Left lobe of liver (tissue), 2 donors: ENCODE measurements around the gene MTCH2. TPM values are rescaled to one million over a fixed set of nuclear protein-coding genes. Genes with fewer than 3 reads are reported as not detected.
"Not testable (repeated sequence)": the region's sequence is repeated elsewhere in the genome, so short reads cannot be mapped to it uniquely, and the experiment has no call there.

Source experiments
- ATAC-seq: fragments of 200-7000 bp; cut with Tn5 transposase; one replicate; pipeline ENCODE4 v1.9.1; 2020; ENCODE audit warnings: mild to moderate bottlenecking, moderate library complexity
- DNase-seq: peaks from one replicate; pipeline ENCODE4 v3.0.0-alpha.2; 2020; ENCODE audit warnings: low spot score
- total RNA-seq: library from RNA; stranded (reverse); gene quantifications from one replicate; pipeline ENCODE4 v1.2.1, GENCODE V29; 2021
- donor health status: DM: no; HTN: no; CAD: no; lungs with moderate emphysema.
- donor health status: DM: no; HTN: yes; CAD: no.

MTCH2 gene
- total RNA-seq, 1 donor from 2014 or later: 150 TPM

DNA sequence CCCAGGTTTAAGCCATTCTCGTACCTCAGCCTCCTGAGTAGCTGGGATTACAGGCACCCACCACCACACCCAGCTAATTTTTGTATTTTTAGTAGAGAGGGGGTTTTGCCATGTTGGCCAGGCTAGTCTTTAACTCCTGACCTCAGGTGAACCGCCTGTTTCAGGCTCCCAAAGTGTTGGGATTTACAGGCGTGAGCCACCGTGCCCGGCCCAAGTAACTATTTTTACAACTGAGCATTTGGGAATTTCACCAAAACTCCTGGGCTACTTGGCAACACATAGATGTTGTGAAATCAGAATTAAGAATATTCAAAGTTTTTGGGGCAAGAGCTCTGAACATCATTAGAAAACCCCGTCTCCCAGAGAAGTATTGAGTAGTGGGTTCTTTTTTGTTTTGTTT lies 1.9 kb downstream of the MTCH2 start:
- ATAC-seq: peak; percentile 3

DNA sequence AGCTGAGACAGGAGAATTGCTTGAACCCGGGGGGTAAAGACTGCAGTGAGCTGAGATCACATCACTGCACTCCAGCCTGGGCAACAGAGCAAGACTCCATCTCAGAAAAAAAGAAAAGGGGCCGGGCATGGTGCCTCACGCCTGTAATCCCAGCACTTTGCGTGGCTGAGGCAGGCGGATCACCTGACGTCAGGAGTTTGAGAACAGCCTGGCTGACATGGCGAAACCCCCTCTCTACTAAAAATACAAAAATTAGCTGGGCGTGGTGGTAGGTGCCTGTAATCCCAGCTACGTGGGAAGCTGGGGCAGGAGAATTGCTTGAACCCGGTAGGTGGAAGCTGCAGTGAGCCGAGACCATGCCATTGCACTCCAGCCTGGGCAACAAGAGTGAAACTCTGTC lies 6.0 kb downstream of the MTCH2 start:
- not testable (repeated sequence) for DNase-seq, ATAC-seq

More for the DNA sequence above, 1.9 kb downstream of the MTCH2 start:
- peak; percentile 48 for DNase-seq

DNA sequence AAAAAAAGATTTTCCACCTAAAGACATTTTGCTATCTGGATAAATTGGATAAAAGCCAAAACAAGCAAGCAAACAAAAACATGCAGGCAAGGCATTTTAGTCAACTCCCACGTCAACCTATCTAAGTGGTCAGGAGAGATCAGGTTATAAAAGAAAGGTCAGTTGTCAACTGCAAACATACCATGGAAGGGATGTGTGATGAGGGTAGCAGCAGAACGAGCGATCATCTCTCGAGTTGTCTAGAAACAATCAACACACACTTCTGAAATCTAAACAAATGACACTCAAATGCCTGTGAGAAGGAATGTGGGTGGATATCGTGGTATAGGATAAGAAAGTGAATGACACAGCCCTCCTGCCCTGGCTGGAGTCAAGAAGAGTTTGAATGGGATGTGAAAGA lies 10.9 kb downstream of the MTCH2 start:
- no peak for DNase-seq
- peak; percentile 48 for ATAC-seq

DNA sequence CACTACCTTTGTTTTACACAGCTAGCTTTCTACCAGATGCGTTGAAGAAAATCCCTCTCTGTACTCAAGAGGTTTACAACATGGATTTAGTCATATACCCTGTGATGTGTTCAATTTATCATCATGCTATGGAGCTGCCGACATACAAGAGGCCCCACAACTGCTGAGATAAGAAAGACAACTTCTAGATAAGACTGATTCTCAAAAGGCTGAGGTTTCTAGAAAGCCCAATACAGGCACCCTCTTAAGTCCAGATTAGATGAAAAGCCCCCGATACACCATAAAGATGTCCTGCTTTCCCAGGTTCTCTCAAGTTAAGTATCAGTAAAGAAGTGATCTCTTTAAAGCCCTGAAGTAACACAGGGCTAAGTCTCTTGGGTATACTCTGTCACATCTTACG lies 14.3 kb downstream of the MTCH2 start:
- no peak for ATAC-seq
- no peak for DNase-seq

DNA sequence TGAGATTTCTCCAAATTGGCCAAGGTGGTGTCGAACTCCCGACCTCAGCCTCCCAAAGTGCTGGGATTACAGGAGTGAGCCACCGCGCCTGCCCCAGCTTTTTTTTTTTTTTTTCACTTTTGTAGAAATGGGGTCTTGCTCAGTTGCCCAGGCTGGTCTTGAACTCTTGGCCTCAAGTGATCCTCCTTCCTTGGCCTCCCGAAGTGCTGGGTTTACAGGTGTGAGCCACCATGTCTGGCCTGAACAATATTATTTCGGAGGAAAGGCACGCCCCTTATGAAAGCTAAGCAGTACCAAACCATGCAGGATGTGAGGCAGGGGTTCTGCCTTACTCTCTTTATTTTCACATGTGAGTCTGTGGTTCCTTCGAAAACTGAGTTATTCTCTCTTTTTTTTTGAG lies 16.1 kb downstream of the MTCH2 start:
- ATAC-seq (no peak), DNase-seq (no peak)

DNA sequence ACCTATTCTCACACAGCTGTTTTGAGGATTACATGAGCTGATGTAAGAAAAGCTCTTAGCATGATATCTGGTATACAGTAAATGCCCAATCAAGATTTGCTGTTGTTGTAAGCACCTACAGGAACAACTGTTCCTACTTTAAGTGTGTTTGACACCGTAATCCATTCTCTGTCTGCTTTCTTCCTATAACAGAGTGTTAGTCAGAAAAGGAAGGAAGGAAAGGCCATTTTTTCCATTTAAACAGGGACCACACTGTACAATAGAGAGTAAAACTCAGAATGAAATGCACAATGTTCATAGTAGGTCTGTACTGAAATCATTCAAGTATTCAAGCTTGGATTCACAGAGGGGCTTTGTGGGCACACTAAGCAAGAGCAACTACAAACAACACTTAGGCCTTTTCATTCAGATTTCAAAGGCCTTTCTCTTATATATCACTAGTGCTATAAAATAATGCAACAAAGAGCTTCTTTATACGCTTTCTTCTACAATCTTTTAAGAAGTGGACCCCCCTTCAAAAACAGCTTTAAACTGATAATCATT lies 21.5 kb downstream of the MTCH2 start:
- DNase-seq (no peak), ATAC-seq (no peak)

DNA sequence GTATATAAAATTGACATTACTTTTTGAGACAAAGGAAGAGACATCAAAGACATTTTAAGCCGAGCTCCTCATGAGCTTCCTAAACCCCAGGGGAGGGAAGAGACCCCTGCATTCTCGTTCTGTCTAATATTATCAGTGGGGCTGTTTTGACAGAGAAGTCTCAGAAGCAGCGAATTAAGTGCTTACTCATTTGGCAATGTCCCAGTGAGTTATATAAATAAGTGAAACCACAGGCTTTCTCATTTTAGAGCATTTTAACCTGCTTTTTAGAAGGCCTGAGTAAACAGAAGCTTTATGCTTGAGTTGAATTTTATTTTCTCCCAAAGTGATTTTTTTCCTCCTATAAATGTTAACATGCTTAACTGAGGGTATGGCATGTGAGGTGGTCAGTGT lies 24.9 kb downstream of the MTCH2 start:
- ATAC-seq: no peak
- no peak for DNase-seq

DNA sequence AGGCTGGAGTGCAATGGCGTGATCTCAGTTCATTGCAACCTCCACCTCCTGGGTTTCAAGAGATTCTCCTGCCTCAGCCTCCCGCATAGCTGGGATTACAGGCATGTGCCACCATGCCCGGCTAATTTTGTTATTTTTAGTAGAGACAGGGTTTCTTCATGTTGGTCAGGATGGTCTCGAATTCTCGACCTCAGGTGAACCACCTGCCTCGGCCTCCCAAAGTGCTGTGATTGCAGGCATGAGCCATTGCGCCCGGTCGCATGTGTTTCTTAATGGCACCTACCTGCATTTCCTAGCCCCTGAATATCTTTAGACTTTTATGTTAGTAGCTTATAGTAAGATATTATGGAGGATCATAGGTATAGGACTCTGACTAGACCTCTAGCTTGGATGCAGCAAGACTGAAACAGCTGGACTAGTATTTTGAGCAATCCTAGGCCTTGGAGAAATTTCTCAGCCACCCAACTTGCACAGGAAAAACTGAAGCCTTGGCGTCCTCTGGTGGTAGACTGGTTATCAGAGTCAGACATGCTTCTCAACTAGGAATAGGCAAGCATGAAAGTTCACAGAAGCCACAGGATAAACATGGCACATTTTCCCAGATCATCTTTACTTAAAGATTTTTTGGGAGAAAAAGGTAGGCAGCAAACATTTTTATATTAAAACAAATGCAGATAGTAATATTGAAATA lies 25.5 kb downstream of the MTCH2 start:
- DNase-seq (no peak), ATAC-seq (peak; percentile 48)

DNA sequence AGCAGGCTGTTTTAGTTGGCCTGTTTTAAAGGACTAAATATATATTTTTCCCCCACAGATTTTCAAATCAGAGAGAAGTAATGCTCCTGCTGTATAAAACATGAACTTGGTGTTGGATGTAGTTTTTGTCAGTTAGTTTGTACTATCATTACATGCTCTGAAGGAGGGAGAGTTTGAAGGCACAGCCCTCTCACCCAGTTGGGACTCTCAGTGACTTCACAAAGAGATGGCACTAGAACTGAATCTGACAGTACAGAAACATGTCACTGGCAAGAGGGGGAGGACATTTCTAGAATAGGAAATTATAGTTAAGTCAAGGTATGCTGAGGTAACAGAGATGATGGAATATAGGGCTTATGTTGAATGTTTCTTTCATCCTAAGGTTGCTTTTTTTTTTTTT lies 27.1 kb downstream of the MTCH2 start:
- DNase-seq (no peak), ATAC-seq (no peak)

DNA sequence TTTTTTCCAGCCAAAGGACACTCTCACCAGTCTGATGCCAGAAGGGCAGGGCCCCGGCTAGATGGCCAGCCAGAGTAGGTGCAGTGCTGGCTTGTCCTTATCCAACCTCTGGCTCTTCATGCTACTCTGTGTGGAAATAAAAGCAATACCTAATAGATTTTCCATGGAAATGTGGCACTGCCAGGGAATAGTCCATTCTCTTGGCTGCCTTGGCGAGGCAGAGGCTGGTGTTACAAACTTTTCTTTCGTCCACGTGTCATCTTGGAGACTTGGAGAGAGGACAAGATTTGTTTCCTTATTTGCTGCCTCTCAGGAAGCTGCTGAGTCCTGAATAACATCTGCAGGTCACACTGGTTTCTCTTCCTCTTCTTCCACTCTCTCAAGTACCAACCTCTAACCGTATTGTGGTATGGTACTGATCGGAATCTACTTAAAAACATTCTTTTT lies 31.0 kb downstream of the MTCH2 start:
- DNase-seq (no peak), ATAC-seq (peak; percentile 26)

DNA sequence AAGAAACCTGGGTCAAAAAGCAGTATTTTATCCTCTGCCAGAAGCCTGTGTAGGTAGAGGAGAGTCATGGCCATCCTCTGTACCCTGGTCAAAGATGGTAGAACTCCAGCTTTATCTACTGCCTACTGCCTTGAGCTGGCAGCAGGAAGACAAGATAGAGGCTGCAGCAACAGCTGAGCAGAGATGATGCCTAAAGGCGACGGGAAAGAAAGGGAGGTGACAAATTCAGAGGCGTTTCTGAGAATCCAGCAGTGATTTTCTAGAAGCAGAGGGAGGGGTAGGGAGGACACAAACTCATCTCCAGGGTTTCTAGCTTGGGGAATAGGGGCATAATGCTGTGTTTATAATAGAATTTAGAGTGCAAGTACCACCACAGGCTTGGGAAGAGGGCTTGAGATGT lies 32.7 kb downstream of the MTCH2 start:
- DNase-seq (no peak), ATAC-seq (peak; percentile 15)

DNA sequence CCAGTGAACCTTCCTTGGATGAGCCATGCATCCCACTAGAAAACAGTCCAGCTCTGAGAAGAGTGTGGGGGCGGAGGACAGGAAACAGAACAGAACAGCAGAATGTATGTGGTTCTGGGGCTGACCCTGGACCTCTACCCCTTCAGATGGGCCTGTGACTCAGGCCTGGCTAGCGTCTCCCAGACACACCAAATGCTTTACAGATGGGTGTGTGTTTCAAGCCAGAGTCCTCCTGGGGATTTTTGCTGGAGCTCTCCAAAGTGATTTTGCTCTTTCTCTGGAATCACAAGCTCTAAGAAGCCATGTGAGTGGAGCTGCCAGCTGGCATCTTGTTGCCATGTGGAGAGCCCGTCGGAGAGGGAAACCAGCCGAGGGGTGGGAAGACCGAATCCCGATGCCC lies 35.0 kb downstream of the MTCH2 start:
- ATAC-seq (peak; percentile 6), DNase-seq (no peak)

DNA sequence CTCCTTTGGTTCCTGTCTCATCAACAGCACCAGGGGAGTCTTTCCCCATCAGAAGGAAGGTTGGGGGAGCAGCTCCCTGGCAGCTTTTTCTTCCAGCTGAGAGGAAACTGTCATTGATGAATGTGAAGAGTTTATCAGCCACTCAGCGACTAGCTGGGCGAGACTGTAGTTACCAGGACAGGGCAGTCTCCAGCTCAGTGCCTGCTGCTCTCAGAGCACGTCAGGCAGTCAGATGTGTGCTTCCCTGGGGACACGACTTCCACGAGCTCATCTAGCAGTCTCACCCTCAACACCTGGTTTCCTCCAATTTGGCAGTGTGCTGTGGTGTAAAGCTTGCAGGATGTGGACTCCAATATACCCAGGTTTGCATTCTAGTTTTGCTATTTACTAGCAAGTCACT lies 35.6 kb downstream of the MTCH2 start:
- no peak for ATAC-seq
- no peak for DNase-seq

DNA sequence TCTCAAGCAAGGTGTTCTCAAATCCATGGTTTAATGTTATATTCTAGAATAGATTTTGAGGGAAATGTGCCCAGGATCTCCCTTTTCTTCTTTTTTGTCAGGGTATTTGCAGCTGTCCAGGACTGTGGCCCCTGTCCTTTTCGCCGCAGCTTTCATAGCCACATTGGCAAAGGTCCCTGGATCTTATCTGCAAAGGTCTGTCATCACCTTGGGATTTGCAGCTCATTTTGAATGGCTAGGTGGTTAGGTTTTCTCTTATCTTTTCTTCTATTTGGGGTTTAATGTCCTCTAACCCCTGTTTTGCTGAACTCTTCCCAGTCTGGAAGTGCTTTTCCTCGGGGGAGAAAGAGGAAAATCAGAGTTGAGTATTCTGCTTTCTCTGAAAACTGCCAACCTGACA lies 36.4 kb downstream of the MTCH2 start:
- DNase-seq: no peak
- no peak for ATAC-seq

DNA sequence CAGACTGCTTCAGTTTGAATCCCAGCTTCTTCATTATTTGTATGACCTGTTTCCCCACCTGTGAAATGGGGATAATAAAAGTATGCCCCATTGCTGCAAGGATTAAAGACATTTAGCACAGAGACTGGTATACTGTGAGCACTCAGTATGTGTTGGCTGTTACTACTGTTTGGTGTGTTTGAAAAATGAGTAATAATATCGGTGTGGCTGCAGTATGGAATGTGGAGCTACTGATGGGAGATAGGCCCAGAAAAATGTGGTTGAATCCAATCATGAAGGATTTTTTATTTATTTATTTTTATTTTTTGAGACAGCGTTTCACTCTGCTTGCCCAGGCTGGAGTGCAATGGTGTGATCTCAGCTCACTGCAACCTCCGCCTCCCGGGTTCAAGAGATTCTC lies 39.1 kb downstream of the MTCH2 start:
- DNase-seq (no peak), ATAC-seq (no peak)

DNA sequence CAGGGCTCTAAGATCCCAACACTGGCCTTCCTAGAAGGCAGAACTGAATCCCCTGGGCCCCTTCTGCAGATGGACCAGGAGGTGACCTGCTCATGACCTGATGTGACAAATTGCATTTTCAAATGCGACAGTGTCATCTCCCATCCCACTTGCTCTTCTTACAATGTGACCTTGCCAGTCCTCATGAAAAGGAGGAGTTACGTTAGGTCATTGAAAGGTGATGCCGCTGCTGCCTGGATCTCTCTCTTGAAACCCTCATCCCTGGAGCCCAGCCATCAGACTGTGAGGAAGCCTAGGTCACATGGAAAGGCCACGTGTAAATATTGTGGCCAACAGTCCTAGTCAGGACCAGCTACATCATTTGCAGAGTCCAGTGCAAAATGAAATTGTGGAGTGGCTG lies 42.5 kb downstream of the MTCH2 start:
- DNase-seq: no peak
- ATAC-seq: peak; percentile 44

DNA sequence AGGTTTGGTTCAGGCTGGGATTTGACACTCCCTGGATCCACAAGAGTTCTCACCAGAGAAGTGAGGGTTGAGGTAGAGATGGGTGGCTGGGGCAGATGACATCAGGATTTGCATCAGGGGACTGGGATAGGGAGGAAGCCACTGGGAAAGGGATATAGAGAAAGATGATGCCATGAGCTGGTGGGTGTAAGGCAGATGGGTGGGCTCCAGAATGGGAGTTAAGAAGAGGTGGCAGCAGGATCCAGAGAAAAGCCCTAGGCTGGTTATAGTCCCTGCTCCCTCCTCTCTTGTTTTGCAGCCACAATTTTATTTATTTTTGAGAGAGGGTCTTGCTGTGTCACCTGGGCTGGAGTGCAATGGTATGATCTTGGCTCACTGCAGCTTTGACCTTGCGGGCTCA lies 46.4 kb downstream of the MTCH2 start:
- DNase-seq (no peak), ATAC-seq (no peak)

DNA sequence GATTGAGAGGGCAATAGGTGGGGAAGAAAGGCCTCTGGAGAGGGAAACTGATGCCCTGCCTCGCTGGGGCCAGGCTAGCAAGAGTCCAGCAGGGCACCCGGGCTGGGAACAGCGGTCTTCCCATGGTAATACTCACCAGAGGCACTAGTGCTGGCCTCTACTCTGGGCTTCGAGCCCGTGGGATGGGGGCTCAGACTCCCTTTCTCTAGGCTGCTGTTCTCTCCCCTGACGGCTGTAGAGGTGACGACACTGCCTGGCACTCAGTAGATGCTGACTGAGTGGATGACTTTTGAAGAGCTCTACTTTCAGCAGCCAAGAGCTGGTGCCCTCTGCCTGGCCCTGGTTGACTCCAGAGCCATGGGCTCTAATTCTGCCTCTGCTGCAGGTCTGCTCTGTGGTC lies 47.3 kb downstream of the MTCH2 start:
- no peak for DNase-seq
- peak; percentile 55 for ATAC-seq

DNA sequence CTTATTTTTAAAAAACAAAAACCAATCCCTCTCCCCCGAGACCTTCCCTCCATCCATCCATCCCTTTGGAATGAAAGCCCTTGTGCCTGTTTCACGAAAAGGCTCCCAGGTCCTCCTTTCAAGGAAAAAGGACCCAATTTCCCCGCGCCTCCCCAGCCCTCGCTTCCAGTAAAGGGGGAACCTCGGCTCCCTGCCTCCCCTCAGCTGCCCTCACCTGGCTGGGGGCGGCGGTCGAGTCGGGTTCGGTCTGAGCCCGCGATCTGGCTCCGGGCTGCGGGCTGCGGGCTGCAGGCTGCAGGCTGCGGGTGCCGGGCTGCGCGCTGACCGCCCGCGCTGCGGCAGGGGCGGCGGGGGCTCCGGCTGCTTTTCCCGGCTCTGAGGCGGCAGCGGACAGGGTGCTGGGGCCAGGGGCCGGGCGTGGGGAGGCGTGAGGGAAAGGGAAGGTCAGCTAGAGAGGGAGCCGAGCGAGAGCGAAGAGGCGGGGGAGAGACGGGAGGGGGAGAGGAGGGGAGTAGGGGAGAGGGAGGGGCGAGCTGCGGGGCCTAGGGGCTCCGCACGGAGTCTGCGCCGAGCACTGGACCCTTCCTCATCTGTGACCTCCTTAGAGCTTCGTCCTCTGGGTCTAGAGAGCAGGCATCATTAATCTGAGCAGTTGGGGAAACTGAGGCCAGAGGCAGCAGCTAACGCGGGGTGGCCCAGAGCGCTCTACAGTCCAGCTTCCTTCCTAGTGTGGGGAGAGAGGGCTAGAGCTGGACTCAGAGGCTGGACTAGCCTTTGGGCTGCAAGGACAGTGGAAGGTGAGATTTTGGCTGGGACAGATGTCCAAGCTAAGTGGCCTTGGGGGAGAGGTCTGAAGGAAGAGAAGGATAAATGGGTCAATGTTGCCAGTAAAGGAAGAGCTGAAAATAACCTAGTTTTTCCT lies 48.2 kb downstream of the MTCH2 start, which contains the start of gene C1QTNF4:
Gene C1QTNF4 (minus strand): TSS at position 478 of the 922 bp plus-strand sequence. CDS start 3,601 bp downstream, outside the sequence.
- no peak for ATAC-seq
- no peak for DNase-seq

DNA sequence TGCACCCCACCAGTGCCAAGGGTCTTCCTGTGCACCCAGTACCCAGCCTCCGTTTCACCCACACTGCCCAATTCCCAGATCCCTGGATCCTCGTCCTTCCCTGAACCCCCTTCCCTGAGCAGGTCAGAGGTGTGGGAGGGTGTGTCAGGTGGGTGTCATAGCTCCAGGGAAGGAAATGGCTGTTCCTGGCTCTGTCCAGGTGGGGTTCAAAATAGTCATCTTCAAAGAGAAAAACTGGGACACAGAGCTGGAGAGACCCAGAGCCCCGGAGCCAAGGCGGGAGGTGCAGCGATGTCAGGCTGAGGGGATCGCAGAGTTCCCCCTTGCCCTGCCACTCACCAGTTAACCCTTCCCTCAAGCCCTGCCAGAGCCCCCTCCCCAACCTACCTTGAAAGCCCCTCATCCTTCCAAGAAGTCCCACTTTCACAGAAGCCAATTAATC lies 48.8 kb downstream of the MTCH2 start:
- no peak for DNase-seq
- ATAC-seq: no peak

DNA sequence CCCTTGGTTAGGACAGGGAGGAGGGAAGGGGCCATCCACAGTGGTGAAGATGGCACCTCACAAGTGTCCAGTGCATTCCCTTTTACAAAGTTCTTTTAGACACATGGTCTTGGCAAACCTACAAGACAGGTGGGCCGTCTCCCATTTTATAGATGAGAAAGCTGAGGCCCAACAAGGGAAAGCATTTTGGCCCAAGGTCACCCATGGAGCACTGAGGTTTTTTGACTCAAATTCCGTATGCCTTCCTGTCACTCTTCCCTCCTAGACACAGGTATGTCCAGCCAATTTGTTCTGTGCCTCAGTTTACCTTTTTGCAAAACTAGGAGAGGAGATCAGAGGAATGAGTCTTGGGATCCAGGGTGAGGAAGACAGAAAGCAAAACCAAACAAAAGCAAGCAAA lies 49.4 kb downstream of the MTCH2 start:
- no peak for DNase-seq
- no peak for ATAC-seq

DNA sequence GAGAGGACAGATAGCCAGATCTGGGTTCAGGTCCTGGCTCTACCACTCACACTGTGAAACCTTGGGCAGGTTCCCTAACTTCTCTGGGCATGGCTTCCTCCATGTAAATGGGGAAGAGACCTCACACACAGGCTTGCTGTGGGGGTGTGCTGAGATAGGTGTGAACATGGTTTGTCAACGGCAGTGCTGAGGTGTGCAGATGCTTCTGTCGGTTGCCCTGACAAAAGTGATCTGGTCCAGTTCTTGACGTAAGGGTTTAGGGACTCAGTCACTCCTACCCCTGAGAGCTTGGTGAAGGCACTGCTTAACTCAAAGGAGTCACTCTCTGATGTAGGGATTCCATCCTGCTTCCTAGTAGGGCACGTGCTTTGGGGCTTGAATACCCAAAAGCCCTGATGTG lies 50.1 kb downstream of the MTCH2 start:
- no peak for ATAC-seq
- no peak for DNase-seq
